Subcutaneous abdominal adipose tissue (tissue), 5 donors: ENCODE data around the gene LSS.
A peak's percentile ranks its signal among the peaks of the same experiment; 100 is the strongest.
"Not testable (repeated sequence)": the region's sequence is repeated elsewhere in the genome, so short reads cannot be mapped to it uniquely, and the experiment has no call there.

Experiments used
- H3K27ac ChIP-seq: one replicate; pipeline ENCODE4 v1.7.0; 2013; ENCODE audit warnings: low read depth, mild to moderate bottlenecking, inconsistent platforms, low read length, moderate library complexity
- H3K27me3 ChIP-seq, 5 donors: one replicate each; pipeline ENCODE4 v1.7.0; 2013; ENCODE audit warnings: low read length in 5 of 5, inconsistent platforms in 1 of 5; ENCODE audit not compliant: control insufficient read depth in 5 of 5, insufficient read depth in 4 of 5
- H3K36me3 ChIP-seq, 5 donors: one replicate each; pipeline ENCODE4 v1.7.0; 2013; ENCODE audit warnings: low read length in 5 of 5; ENCODE audit not compliant: control insufficient read depth in 5 of 5, insufficient read depth in 5 of 5
- H3K4me1 ChIP-seq, 5 donors: one replicate each; pipeline ENCODE4 v1.7.0; 2013; ENCODE audit warnings: low read length in 5 of 5, mild to moderate bottlenecking in 3 of 5, moderate library complexity in 1 of 5; ENCODE audit not compliant: control insufficient read depth in 5 of 5, insufficient read depth in 5 of 5
- H3K4me3 ChIP-seq, 5 donors: one replicate each; pipeline ENCODE4 v1.7.0; 2013; ENCODE audit warnings: low read length in 5 of 5, low read depth in 1 of 5
- H3K9ac ChIP-seq, 5 donors: one replicate each; pipeline ENCODE4 v1.7.0; 2013; ENCODE audit warnings: low read length in 5 of 5, mild to moderate bottlenecking in 4 of 5, moderate library complexity in 3 of 5
- H3K9me3 ChIP-seq, 5 donors: one replicate each; pipeline ENCODE4 v1.7.0; 2013; ENCODE audit warnings: low read length in 5 of 5; ENCODE audit not compliant: control insufficient read depth in 5 of 5
- donor health status: healthy.
- donor health status: healthy.
- donor health status: healthy.
- donor health status: healthy.
- donor health status: healthy.

LSS gene

DNA sequence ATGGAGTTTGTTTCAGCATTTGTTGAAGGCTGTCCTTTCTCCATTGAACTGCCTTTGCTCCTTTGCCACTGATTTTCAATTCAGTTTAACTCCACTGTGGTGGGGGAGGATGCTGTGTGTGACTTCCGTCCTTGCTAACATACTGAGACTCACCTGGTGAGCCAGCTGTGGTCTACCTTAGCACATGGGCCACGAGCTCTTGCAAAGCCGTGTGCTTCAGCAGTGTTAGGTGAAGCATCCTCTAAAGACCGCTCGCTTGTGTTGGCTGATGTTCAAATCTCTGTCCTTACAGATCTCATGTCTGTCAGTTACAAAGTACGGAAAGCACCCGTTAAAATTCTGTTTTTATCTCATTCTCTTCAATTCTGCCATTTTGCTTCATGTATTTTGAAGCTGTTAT lies 40.8 kb downstream of the LSS start:
- Histone ChIP-seq H3K4me1 (peaks cover 0 to 41% (median 36%) of the 10 kb centered on the region in 5 donors), H3K27me3 (peaks cover 0 to 9% (median 5%) of the 10 kb centered on the region in 5 donors), H3K4me3 (no peak overlapping the region), H3K9ac (no peak overlapping the region), H3K9me3 (no peaks in the 10 kb centered on the region), H3K27ac (peak overlapping the region; percentile 15), H3K36me3 (peaks cover 0 to 45% (median 41%) of the 10 kb centered on the region in 5 donors)

DNA sequence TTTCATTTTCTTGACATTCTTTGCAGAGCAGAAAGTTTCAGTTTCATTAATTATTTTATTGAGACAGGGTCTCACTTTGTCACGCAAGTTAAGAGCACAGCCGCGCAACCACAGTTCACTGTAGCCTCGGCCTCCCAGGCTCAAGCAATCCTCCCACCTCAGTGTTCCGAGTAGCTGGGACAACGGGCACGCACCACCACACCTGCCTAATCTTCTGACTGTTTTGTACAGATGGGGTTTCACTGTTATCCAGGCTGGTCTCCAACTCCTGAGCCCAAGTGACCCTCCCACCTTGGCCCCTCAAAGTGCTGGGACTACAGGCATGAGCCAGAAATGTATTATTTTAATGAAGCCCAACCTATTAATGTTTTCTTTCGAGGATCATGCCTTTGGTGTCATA lies 41.3 kb downstream of the LSS start:
- H3K9me3 ChIP-seq = no peaks in the 10 kb centered on the region
- peaks cover 0 to 39% (median 35%) of the 10 kb centered on the region in 5 donors for H3K36me3 ChIP-seq
- H3K4me1 ChIP-seq = peaks cover 0 to 41% (median 37%) of the 10 kb centered on the region in 5 donors
- H3K27me3 ChIP-seq = peaks cover 0 to 9% (median 6%) of the 10 kb centered on the region in 5 donors
- H3K27ac ChIP-seq = no peak overlapping the region
- no peak overlapping the region for H3K4me3 ChIP-seq
- H3K9ac ChIP-seq = no peak overlapping the region

DNA sequence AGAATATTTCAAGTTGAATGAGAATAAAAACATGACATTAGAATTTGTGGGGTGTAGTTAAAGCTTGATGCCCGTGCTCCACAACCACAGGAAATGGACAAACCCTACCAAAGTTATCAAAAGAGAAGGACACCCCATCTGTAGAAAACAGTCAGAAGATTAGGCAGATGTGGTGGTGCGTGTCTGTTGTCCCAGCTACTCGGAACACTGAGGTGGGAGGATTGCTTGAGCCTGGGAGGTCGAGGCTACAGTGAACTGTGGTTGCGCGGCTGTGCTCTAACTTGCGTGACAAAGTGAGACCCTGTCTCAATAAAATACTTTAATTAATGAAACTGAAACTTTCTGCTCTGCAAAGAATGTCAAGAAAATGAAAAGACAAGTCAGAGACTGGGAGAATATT lies 42.9 kb downstream of the LSS start:
- Histone ChIP-seq H3K4me3 (no peak overlapping the region), H3K4me1 (peaks cover 0 to 37% (median 29%) of the 10 kb centered on the region in 5 donors), H3K9me3 (no peaks in the 10 kb centered on the region), H3K36me3 (peaks cover 0 to 24% (median 20%) of the 10 kb centered on the region in 5 donors), H3K9ac (no peak overlapping the region), H3K27ac (no peak overlapping the region), H3K27me3 (peaks cover 0 to 9% (median 8%) of the 10 kb centered on the region in 5 donors)

DNA sequence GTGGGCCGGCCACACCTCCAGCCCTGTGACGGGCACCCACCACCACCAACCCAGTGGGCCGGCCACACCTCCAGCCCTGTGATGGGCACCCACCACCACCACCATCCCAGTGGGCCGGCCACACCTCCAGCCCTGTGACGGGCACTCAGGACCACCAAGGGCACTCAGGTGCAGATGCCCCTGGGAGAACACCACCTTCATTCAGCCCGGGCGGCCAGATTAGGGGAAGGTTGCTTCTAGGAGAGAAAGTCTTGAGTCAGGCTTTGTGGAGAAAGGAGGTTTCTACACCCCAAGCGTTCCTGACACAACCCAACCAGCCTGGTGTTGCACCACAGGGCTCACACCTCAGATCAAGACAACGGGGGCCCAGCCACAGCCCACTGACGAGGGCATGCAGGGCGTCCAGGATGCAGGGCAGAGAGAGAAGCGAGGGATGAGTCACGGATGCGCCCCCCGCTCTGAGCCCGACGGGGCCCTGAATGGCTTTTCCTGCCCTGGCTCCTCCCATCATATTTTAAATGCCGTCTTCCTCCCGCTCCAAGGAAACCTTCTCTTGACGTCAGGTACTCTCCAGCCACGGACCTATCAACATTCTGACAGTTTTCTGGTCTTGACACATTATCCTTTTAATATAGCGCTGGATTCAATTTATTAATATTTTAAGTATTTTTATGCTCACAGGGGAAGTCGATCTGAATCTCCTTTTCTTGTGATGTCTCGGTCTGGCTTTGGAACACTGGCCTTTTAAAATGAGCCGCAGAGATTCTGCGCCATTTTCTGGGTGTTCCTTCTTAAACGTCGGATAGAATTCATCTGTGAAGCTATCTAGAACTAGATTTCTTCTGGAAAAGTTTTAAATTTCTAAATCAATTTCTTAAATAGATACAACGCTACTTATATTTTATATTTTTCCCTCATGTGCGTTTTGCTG lies 43.7 kb downstream of the LSS start:
- H3K4me1 ChIP-seq = peaks cover 0 to 37% (median 29%) of the 10 kb centered on the region in 5 donors
- H3K36me3 ChIP-seq = peaks cover 0 to 16% (median 11%) of the 10 kb centered on the region in 5 donors
- H3K27me3 ChIP-seq = peaks cover 0 to 9% (median 8%) of the 10 kb centered on the region in 5 donors
- no peaks in the 10 kb centered on the region for H3K9me3 ChIP-seq
- H3K9ac ChIP-seq = peak overlapping the region in 3 of 5 donors; percentile 48 to 66 (median 53)
- no peak overlapping the region for H3K27ac ChIP-seq
- H3K4me3 ChIP-seq = peak overlapping the region; percentile 65 to 77 (median 72)

- no peaks in the 10 kb centered on the region for H3K9me3 ChIP-seq
- H3K27ac ChIP-seq = no peak within 1 kb of the TSS
Measured at GRCh38 chr21:46183910-46184624, 44.5 kb downstream of the LSS start, which contains the start of gene SPATC1L. TSS of gene SPATC1L (minus strand) at chr21:46184459. CDS start at chr21:46182816, 1,643 bp downstream.

DNA sequence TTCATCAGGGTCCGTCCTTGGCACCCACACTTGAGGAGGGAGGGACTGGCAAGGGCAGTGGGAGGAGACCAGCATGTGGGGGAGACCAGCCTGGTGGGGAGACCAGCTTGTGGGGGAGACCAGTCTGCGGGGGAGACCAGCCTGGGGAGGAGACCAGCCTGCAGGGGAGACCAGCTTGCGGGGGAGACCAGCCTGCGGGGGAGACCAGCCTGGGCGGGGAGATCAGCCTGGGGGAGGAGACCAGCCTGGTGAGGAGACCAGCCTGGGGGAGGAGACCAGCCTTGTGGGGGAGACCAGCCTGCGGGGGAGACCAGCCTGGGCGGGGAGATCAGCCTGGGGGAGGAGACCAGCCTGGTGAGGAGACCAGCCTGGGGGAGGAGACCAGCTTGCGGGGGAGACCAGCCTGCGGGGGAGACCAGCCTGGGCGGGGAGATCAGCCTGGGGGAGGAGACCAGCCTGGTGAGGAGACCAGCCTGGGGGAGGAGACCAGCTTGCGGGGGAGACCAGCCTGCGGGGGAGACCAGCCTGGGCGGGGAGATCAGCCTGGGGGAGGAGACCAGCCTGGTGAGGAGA lies 45.2 kb downstream of the LSS start:
- not testable (repeated sequence) for H3K9me3 ChIP-seq, H3K9ac ChIP-seq, H3K27ac ChIP-seq, H3K36me3 ChIP-seq, H3K27me3 ChIP-seq
- H3K4me1 ChIP-seq = peaks cover 0 to 22% (median 18%) of the 10 kb centered on the region in 5 donors
- peak overlapping the region in 2 of 5 donors; percentile 75 to 79 for H3K4me3 ChIP-seq

More at GRCh38 chr21:46183910-46184624, 44.5 kb downstream of the LSS start, which contains the start of gene SPATC1L:
- Histone ChIP-seq H3K27me3 (peaks cover 0 to 9% (median 8%) of the 10 kb centered on the region in 5 donors), H3K9ac (peak within 1 kb of the TSS in 4 of 5 donors; percentile 53 to 71 (median 64)), H3K4me3 (peak within 1 kb of the TSS; percentile 68 to 91 (median 75)), H3K36me3 (peaks cover 0 to 12% (median 3%) of the 10 kb centered on the region in 5 donors), H3K4me1 (peaks cover 0 to 28% (median 24%) of the 10 kb centered on the region in 5 donors)

DNA sequence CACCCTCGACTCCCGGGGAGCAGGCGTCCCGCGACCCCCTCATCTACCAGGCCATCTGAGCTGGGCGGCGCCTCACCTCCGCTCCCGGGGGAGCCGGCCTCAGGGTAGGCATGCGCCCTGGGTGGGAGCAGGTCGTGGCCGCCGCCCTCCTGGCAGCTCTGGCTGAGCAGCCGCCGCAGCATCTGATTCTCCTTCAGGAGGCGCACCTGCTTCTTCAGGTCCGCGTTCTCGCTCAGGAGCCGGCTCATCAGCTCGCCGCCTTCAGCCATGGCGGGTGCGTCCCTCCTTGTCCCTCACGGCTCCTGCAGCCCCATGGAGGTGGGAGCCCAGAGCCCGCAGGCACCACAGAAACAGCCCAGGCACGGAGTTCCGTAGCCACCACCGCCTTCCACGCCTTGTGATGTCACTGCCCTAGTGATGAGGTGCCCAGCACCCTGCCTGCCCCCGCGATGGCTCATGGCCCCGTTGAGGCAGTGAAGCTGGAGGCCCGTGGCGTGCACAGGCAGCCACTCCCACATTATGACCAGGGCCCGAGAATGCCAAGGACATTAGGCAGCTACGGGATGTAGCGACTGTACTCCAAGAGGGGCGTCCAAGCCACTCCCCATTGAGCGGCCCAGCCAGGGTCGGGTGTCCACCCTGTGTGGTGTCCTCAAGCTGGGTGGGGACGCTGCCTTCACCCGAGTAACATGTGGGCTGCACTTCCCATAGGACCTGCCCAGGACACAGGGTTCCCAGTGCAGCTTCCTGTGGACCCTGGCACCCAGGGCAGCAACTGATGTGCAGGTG lies 45.8 kb downstream of the LSS start:
- Histone ChIP-seq H3K4me3 (no peak overlapping the region), H3K27me3 (peaks cover 0 to 9% (median 8%) of the 10 kb centered on the region in 5 donors), H3K36me3 (peaks cover 0 to 4% (median 0%) of the 10 kb centered on the region in 5 donors), H3K27ac (no peak overlapping the region), H3K9me3 (no peaks in the 10 kb centered on the region), H3K4me1 (peaks cover 0 to 20% (median 11%) of the 10 kb centered on the region in 5 donors), H3K9ac (no peak overlapping the region)

DNA sequence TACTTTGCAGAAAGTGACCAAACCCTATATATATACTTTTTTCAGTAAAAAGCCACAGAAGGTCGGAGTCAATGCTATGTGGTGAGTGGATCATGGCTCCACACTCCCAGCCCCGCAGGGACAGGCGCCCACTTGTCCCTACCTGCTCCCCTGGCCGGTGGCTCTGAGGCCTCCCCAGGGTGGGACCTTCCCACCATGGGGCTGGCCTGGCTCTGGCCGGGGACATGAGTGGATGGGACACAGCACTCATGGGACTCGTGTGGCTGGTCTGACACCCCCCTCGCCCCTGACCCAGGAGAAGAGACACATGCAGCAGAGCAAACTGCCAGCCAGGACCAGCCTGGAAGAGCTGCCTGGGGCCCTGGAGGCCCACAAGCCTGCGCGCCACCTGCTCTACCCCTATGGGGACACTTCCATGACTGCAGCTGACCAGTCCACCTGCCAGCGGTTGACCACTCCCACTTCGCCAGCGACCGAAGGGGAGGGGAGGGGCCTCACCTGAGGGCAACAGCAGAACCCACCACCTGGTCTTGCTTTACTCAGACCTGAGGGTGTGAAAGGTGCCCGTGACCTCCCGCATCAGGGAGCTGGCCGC lies 46.5 kb downstream of the LSS start:
- H3K4me1 ChIP-seq = peaks cover 0 to 20% (median 11%) of the 10 kb centered on the region in 5 donors
- peaks cover 0 to 4% (median 0%) of the 10 kb centered on the region in 5 donors for H3K36me3 ChIP-seq
- H3K4me3 ChIP-seq = no peak overlapping the region
- no peak overlapping the region for H3K9ac ChIP-seq
- H3K9me3 ChIP-seq = no peaks in the 10 kb centered on the region
- no peak overlapping the region for H3K27ac ChIP-seq
- peaks cover 0 to 9% (median 8%) of the 10 kb centered on the region in 5 donors for H3K27me3 ChIP-seq

DNA sequence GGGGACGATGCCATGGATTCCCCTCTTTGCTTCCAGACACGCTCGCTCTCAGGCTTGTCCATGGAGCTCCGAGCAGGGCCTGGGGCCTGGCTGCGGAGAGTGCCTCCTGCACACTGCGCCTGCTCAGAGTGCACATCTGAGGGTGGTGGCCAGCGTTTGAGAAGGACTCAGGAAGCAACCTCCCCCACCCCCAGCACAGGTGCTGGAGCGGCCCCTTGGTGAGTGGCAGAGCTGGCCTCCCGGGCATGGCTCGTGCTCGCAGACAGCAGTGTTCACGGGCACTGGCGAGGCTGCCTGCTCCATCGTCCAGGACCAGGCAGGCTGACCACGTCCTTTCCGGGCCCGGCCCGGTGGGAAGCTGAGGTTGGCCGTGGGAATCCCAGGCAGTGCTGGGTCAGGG lies 47.1 kb downstream of the LSS start:
- Histone ChIP-seq H3K27me3 (peaks cover 0 to 9% (median 8%) of the 10 kb centered on the region in 5 donors), H3K9me3 (peaks cover 0 to 2% (median 0%) of the 10 kb centered on the region in 5 donors), H3K4me3 (no peak overlapping the region), H3K9ac (no peak overlapping the region), H3K36me3 (peaks cover 0 to 4% (median 0%) of the 10 kb centered on the region in 5 donors), H3K4me1 (peaks cover 0 to 20% (median 11%) of the 10 kb centered on the region in 5 donors), H3K27ac (no peak overlapping the region)
